ENCODE results near the gene MYH14. TPM values are rescaled to one million over a fixed set of nuclear protein-coding genes. Genes with fewer than 3 reads are reported as not detected.

The MYH14 gene
- total RNA-seq, 6 experiments from 2014 or later = 0.09 TPM; not detected in 5

DNA sequence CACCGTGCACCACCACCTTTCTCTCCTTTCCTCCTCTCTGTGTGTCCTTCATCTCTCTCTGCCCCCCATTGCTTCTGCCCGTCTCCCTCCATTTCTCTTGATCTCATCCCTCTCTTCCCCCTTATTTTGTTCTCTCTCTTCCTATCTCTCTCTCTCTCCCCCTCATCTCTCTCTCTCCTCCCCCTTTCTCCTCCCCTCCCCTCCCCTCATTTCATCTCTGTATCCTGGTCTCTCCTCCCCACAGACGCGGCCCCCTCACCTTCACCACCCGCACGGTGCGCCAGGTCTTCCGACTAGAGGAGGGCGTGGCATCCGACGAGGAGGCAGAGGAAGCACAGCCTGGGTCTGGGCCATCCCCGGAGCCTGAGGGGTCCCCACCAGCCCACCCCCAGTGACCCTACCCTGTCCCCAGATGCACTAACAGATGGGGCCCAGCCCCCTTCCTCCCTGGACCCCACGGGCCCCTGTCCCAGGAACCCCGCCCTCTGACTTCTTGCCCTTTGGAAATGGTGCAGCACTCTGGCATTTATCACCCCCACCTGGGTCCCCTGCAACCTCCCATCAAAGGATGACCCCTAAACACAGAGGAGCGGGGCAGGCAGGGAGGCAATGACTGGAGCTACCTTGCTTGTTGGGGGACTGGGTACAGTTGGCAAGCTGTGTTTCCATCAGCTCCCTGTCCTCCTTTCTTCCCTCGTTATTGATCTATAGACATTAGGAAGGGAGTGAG, 106.1 kb downstream of the MYH14 start:
- DNase-seq = no peak

DNA sequence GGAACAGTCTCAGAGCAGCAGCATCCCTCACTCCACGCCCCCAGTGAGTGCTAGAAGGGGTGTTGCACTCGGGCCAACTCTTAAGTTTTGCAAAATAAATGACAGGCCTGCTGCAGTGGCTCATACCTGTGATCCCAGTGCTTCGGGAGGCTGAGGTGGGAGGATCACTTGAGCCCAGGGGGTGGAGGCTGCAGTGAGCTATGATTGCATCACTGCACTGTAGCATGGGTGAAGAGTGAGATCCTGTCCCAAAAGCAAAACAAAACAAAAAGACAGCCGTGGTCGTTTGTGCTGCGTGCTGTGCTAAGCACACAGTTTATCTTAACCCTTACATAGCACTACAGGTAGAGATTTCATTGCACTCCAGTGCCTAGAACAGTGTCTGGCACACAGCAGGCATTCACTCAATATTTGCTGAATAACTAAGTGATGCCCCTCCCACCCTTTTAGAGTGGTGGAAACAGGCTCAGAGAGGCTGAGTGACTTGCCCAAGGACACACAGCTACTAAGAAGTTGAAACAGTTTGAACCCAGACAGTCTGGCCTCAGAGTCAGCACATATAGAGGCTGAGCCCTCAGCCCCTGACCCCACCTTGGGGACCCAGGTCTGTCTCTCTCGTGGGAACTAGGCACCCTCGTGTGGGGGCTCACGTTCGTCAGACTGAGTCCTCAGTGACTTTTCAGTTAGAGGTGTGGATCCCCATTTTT, 107.5 kb downstream of the MYH14 start:
- no peak for DNase-seq
- TF ChIP-seq, protein P1, sequence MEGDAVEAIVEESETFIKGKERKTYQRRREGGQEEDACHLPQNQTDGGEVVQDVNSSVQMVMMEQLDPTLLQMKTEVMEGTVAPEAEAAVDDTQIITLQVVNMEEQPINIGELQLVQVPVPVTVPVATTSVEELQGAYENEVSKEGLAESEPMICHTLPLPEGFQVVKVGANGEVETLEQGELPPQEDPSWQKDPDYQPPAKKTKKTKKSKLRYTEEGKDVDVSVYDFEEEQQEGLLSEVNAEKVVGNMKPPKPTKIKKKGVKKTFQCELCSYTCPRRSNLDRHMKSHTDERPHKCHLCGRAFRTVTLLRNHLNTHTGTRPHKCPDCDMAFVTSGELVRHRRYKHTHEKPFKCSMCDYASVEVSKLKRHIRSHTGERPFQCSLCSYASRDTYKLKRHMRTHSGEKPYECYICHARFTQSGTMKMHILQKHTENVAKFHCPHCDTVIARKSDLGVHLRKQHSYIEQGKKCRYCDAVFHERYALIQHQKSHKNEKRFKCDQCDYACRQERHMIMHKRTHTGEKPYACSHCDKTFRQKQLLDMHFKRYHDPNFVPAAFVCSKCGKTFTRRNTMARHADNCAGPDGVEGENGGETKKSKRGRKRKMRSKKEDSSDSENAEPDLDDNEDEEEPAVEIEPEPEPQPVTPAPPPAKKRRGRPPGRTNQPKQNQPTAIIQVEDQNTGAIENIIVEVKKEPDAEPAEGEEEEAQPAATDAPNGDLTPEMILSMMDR (IDR thresholded peaks at IDR 0.05) = no peak
- Mint-ChIP-seq H3K27ac (no peak overlapping the region), H3K4me3 (no peak overlapping the region), H3K36me3 (ENCODE audit: low read depth) (no peaks in the 10 kb centered on the region), H3K4me1 (ENCODE audit: low read depth) (peaks cover 6% of the 10 kb centered on the region; the same call in 1 of the 2 replicates), H3K27me3 (ENCODE audit: insufficient read depth) (peaks cover 48% of the 10 kb centered on the region), H3K9me3 (no peaks in the 10 kb centered on the region; the same call in 1 of the 2 replicates)

More for the DNA sequence above, 106.1 kb downstream of the MYH14 start:
- H3K9me3 Mint-ChIP-seq = no peaks in the 10 kb centered on the region; the same call in 1 of the 2 replicates
- no peak overlapping the region for H3K4me3 Mint-ChIP-seq
- no peaks in the 10 kb centered on the region for H3K36me3 Mint-ChIP-seq (ENCODE audit: low read depth)
- H3K27ac Mint-ChIP-seq = no peak overlapping the region
- H3K4me1 Mint-ChIP-seq (ENCODE audit: low read depth) = no peaks in the 10 kb centered on the region
- peaks cover 53% of the 10 kb centered on the region for H3K27me3 Mint-ChIP-seq (ENCODE audit: insufficient read depth)
- TF ChIP-seq, protein P1 (IDR thresholded peaks at IDR 0.05) = no peak

DNA sequence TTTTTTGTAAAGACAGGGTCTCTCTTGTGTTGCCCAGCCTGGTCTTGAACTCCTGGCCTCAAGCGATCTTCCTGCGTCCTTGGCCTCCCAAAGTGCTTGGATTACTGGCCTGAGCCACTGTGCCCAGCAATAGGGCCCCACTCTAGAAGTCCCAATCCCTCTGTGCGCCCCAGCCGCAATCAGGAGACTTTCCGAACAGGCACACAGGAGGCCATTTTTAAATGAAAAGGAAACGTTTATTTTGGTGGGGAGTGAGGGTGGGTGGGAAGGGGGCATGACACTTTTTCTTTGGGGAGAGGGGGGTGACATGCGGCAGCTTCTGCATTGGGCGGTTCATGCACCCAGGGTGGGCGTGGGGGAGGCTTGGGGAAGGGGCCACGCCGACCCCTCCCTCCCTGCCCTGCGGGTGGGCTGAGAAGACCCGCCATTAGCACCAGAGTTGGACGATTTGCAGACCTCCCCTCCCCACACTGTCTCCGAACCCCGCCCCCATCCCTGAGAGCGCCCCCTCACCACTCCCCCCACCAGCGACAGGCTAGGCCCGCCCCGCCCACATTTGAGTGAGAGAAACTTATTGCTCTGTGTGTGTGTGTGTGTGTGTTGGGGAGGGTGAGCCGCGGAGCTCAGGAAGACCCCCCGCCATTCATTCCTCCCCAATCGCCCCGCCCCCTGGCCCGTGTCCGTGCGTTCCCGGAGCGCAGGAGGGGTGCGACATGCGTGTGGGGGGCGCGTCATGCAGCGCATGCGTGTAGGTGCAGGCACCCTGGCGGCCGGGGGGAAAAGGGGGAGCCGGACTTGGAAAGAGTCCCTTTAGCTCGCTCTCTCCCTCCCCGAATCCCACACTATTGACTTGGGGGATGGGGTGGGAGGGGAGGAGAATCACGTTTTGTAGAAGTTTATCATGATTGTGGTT, 108.6 kb downstream of the MYH14 start:
- Mint-ChIP-seq H3K4me3 (no peak overlapping the region), H3K4me1 (ENCODE audit: low read depth) (peaks cover 6% of the 10 kb centered on the region; the same call in 1 of the 2 replicates), H3K36me3 (ENCODE audit: low read depth) (no peaks in the 10 kb centered on the region), H3K9me3 (no peaks in the 10 kb centered on the region; the same call in 1 of the 2 replicates), H3K27me3 (ENCODE audit: insufficient read depth) (peaks cover 48% of the 10 kb centered on the region), H3K27ac (no peak overlapping the region)
- DNase-seq = no peak
- TF ChIP-seq, protein P1 (IDR thresholded peaks at IDR 0.05) = no peak

DNA sequence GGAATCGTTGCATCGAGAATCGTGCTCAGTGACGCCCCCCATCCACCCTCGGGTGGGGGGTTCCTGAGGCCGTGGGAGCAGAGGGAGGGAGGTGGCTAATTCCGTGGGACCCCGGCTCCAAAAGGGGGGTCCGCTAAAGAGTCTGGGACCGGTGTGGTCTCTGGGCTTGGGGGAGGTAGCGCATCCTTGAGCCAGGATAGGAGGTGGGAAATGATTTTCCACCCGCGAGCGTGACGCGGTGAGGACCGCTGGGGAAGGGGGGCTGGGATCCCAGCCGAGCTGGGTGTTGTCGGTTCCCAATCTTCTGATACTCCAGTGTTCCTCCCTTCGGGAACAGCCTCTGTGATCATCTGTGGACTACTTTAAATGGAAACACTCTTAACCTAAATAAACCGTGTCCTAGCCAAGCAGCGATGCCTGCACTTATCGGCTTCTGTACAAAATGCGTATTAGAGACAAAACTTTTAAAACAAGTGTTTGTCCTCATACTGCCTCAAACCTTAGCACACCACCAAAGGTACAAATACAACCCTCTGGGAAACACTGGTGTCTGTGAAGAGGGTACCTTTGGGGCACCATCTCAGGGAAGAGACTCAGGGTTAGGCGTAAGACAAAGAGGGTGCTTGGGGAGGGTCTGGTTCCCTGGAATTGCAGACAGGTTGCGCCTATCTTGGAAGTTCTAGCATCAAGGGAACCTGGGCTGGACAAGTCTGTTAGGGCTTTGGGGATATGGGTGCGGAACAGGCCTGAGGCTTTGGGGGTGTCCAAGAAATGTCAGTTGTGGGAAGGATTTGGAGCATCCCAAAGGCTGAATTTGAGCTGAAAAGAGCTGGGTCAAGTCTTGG, 109.8 kb downstream of the MYH14 start:
- Mint-ChIP-seq H3K4me3 (no peak overlapping the region), H3K27me3 (ENCODE audit: insufficient read depth) (peaks cover 47% of the 10 kb centered on the region)

More for the DNA sequence above, 109.8 kb downstream of the MYH14 start:
- H3K9me3 Mint-ChIP-seq = no peaks in the 10 kb centered on the region
- TF ChIP-seq, protein P1 (IDR thresholded peaks at IDR 0.05) = no peak
- no peaks in the 10 kb centered on the region for H3K36me3 Mint-ChIP-seq (ENCODE audit: low read depth)
- no peak overlapping the region for H3K27ac Mint-ChIP-seq
- H3K4me1 Mint-ChIP-seq (ENCODE audit: low read depth) = peaks cover 6% of the 10 kb centered on the region; the same call in 1 of the 2 replicates
- DNase-seq = no peak

Measured in HFFc6 (cell line).